Smooth muscle cell of the brain vasculature (primary cell): Measurements from ENCODE around the gene SNAPC2.

Experiments used
- DNase-seq: peaks from one replicate; pipeline ENCODE4 v3.0.0-alpha.2; 2012; ENCODE audit warnings: low read depth, low spot score

The SNAPC2 gene

DNA sequence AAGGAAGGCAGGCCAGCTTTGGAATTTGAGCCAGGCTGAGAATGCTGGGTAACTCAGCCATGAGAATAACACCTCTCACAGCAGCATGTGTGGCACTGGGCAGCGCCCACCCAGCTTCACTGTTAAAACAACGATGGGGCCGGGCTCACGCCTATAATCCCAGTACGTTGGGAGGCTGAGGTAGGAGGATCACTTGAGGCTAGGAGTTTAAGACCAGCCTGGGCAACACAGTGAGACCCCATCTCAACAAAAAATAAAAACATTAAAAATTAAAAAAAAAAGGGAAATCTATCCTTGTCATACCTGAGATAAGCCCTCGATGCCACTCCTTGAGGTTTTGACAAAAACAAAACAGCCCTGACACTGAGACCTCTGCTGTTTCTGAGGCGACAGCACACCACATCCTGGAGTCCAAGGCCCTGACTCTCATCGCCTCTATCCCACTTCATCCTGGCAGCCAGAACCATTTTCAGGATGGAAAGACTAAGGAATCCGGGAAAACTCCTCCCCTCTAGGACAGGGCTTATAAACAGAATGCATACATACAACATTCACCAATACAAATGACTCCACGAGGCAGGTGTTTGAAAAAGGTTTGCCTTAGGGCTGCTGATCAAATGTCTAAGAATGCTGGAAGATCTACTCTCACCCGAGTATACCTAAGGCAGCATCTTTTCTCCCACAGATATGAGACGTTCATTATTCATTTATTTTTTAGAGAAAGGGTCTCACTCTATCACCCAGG, 46.0 kb downstream of the SNAPC2 start:
- DNase-seq = no peak

DNA sequence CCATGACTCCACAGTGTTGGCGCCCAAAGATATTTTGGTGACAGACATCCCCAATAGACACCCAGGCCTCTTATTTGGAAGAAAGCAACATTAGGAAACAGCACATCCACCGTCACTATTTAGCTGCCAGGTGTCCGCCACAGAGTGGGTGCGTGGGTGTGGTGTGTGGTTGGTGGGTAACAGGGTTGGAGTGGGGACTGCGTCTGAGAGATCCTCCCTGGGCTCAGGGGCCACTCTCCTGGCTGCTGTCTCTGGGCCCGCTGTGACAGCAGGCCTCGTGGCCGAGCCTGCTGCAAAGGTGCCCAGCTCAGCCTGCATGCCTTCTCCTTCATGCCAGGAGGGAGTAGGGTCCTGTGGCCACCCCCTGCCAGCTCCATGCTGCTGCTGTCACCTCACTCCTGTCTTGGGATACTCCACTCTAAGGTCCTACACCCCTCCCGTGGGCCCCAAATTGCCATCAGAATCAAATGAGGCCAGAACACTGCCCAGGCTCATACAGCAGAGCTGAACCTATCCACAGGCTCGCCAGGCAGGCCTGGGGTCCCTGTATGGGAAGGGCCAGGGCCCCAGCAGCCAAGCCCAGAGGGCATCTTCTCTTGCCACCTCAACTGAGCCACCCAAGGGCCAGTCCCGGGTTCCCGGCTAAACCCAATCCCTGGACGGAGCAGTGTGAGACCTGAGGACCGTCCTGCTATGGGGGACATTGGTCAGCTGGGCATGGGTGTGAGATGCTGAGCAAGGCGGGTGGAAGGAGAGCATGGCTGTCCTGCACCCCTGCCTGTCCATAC, 48.1 kb downstream of the SNAPC2 start:
- no peak for DNase-seq

DNA sequence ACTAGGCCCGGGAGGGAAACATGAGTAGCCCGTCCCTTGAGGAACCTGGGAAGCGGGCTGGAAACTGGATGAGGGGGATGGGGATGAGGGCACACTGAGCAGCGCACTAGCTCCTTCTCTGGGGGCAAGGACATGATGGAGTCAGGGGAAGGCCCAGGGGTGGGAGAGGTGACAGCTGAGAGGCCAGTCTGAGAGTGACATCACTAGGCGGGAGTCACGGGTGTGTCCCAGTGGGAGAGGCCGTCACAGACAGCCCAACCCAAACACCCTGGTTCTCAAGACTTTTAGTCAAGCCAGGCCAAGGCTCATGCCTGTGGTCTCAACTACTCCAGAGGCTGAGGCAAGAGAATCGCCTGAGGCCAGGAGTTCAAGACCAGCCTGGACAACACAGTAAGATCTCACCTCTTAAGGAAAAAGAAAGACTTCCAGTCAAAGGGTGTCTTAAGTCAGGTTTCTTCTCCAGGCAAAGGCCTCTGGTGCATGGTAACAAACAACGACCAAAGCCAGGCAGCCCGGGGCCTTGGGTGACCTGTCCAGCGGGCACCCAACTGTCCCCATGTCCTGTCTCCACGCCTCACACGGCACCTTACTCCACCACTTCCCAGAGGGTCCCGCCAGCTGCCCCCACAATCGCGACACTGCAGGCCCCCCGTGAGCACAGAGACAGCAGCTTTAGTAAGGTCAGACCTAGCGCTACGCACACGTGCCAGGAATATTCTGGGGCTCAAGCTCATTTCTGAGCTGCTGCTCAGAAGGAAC, 48.8 kb downstream of the SNAPC2 start:
- no peak for DNase-seq

DNA sequence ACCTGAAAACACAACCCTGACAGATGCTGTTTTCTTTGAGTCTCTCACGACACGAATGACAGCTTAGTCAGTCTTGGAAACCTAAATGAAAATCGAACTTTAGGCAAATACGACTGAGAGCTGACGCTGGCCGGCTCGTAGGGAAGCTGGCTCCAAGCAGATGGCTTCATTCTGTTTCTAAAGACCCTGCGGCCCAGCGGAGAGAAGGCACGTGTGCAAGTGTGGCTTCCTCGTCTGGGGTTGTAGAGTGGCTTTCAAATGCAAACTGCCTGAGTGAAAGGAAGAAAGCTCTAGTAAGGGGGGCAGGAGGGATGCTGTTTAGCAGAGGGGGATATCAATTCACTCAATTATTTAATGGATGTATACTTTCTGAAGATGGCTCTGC, 49.4 kb downstream of the SNAPC2 start:
- no peak for DNase-seq

- DNase-seq = peak; percentile 15
These were observed 50.7 kb downstream of the SNAPC2 start for GRCh38 chr19:7970716-7971448.

- DNase-seq = no peak
These were observed 51.7 kb downstream of the SNAPC2 start for GRCh38 chr19:7971553-7972520.
